ENCODE measurements around the gene EGFLAM. TPM values are rescaled to one million over a fixed set of nuclear protein-coding genes. Genes with fewer than 3 reads are reported as not detected.

Gene EGFLAM
- total RNA-seq, 1 experiment from 2014 or later = 0.33 TPM

- DNase-seq = no peak
- H4K91ac ChIP-seq (ENCODE audit: insufficient read length, low read depth, low read length) = no peak overlapping the region
- peaks cover 3 to 10% of the 10 kb centered on the region in 2 experiments; a peak in 3 of 4 replicates for H3K4me1 Mint-ChIP-seq
Observed at GRCh38 chr5:38289457-38289856, 31.1 kb downstream of the EGFLAM start.

More at GRCh38 chr5:38289457-38289856, 31.1 kb downstream of the EGFLAM start:
- H3K18ac ChIP-seq (ENCODE audit: insufficient read length, low read depth, low read length) = no peak overlapping the region
- no peak overlapping the region for H2BK20ac ChIP-seq (ENCODE audit: low read depth, low read length, poor library complexity, severe bottlenecking)
- H3K27me3 Mint-ChIP-seq (ENCODE audit: low read depth) = peaks cover 3% of the 10 kb centered on the region; the same call in 1 of the 2 replicates
- H2BK12ac ChIP-seq (ENCODE audit: insufficient read length, low read depth, low read length) = no peak overlapping the region
- no peak overlapping the region for H3K27ac ChIP-seq (ENCODE audit: insufficient read length, low read depth, low read length)
- H4K20me1 ChIP-seq (ENCODE audit: control insufficient read depth, insufficient read depth, insufficient read length) = no peaks in the 10 kb centered on the region
- H3K4ac ChIP-seq (ENCODE audit: low read depth, low read length) = no peak overlapping the region
- H3K56ac ChIP-seq (ENCODE audit: insufficient read length, low read depth, low read length) = no peak overlapping the region
- H3K4me2 ChIP-seq (ENCODE audit: insufficient read depth, insufficient read length, low read length) = no peak overlapping the region
- no peak overlapping the region for H3K9ac ChIP-seq (ENCODE audit: extremely low read depth, insufficient read length, low read length)
- H3K4me3 Mint-ChIP-seq = no peak overlapping the region
- H3K14ac ChIP-seq (ENCODE audit: insufficient read depth, low read length) = no peak overlapping the region
- H3K79me1 ChIP-seq (ENCODE audit: insufficient read depth, low read depth, low read length, poor library complexity, severe bottlenecking) = no peaks in the 10 kb centered on the region
- no peaks in the 10 kb centered on the region for H3K27me3 ChIP-seq (ENCODE audit: insufficient read depth, low read length)
- no peaks in the 10 kb centered on the region for H3K23me2 ChIP-seq (ENCODE audit: insufficient read length, low read depth, low read length, poor library complexity, severe bottlenecking)
- H3K23ac ChIP-seq (ENCODE audit: insufficient read length, low read depth, low read length) = no peak overlapping the region
- no peak overlapping the region for H2BK15ac ChIP-seq (ENCODE audit: low read depth, low read length)
- H3K9me3 ChIP-seq (ENCODE audit: control insufficient read depth, low read depth, low read length) = no peaks in the 10 kb centered on the region
- no CpG with 5 or more reads among the region's 4 CpGs for WGBS (ENCODE audit: extremely low coverage, insufficient read length, low lambda C conversion rate)
- H3T11ph ChIP-seq (ENCODE audit: low read length) = no peak overlapping the region
- H3K9me3 Mint-ChIP-seq = no peaks in the 10 kb centered on the region
- no peak overlapping the region for H2AFZ ChIP-seq (ENCODE audit: low read length)
- no peak for TF ChIP-seq CTCF (conservative IDR thresholded peaks at IDR 0.05)
- no peak overlapping the region for H2BK5ac ChIP-seq (ENCODE audit: insufficient read length, low read length)
- H3K79me2 ChIP-seq (ENCODE audit: insufficient read depth, low read length) = no peaks in the 10 kb centered on the region
- no peak overlapping the region for H3K27ac Mint-ChIP-seq
- H2BK120ac ChIP-seq (ENCODE audit: low read depth, low read length, poor library complexity, severe bottlenecking) = no peak overlapping the region
- no peak overlapping the region for H4K5ac ChIP-seq (ENCODE audit: insufficient read length, low read depth, low read length)
- H4K8ac ChIP-seq (replicated peaks; ENCODE audit: insufficient read length, low read depth, low read length) = no peak overlapping the region
- no peaks in the 10 kb centered on the region; the same call in 1 of the 2 replicates for H3K4me1 ChIP-seq (ENCODE audit: insufficient read depth, low read length)
- no peak overlapping the region for H2AK5ac ChIP-seq (ENCODE audit: insufficient read length, low read length)
- no peaks in the 10 kb centered on the region for H3K36me3 Mint-ChIP-seq (ENCODE audit: insufficient read depth in 1 of 3, low read depth in 3 of 3)
